DMS 273 (cell line): Measurements from ENCODE around the gene ABCA13.

ENCODE experiments used
- DNase-seq: peaks from one replicate; lab custom pipeline; 2025; ENCODE audit not compliant: unreplicated experiment; lab: John Stamatoyannopoulos, UW

Gene ABCA13

GRCh38 chr7:48295296-48295971 lies 124.2 kb downstream of the ABCA13 start:
- no peak for DNase-seq

GRCh38 chr7:48296966-48297365 lies 125.7 kb downstream of the ABCA13 start:
- DNase-seq: no peak

DNA sequence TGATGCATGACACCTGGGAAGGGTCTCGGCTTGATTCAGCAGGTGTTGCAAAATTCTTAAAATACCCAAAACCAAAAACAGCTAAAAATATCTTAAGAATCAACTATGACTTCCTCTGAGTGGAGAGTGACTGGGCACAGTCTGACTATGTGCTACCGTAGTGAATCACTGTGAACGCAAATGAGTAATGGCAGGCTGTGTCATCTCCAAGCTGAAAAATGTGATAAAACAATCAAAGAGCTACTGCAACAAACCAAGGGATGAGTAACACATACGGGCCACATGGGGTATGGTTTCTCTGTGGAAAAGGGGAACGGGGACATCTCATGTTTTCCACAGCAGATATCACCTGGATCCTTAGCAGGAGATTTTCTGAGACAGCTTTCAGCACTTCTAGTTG lies 127.5 kb downstream of the ABCA13 start:
- no peak for DNase-seq

- DNase-seq: peak; percentile 77
Observed at GRCh38 chr7:48299580-48300169, 128.4 kb downstream of the ABCA13 start.

DNA sequence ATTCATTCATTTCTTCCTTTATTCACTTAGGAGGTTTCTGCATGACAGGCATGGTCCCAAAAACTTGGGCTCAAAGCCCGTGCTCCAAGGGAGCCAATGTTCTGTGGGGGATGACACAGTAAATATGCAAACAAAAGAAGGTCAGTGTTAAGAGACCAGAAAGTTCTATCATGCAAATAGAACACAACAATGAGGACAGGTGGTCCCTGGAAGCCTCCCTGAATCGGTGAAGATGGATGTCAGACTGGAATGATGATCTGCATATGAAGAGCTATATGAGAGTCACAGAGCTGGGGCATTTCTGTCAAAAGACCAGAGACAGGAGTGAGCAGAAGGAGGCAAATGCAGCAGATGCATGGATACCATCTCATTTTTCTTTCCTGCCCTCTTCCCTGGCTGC lies 129.0 kb downstream of the ABCA13 start:
- DNase-seq: no peak

DNA sequence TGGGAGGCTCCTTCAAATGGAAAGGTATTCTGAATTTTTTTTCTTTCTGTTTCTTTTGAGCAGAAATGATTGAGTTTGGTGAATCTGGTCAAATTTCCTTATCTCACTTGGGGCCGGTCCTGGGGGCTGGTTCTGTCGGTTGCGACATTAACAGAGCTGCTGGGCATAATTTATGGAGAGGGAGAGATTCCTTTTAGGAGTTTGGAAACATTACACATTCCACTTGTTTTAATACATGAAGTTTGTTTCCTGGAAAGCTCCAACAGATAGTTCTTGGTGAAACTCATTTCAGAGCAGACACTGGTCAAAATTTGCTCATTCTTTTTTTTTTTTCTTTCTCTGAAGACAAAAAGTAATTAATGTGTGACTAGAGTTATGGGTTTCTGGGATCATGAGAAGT lies 129.9 kb downstream of the ABCA13 start:
- no peak for DNase-seq

DNA sequence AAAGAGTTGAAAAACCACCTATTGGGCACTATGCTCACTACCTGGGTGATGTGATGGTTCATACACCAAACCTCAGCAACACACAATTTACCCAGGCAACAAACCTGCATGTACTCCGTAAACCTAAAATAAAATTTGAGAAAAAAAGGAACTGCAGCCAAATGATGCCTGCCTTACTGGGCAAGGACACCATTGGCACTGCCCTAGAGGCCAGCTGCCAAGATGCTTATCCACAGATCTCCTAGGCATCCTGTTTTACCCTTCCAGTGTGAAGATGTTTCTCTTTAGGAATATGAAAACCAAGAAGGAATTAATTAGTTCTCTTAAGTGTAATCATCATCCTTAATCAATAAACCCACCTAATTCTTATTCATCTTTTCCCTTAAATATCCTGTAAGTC lies 133.4 kb downstream of the ABCA13 start:
- DNase-seq: no peak

- DNase-seq: no peak
Observed at GRCh38 chr7:48305661-48306060, 134.4 kb downstream of the ABCA13 start.

- no peak for DNase-seq
Observed at GRCh38 chr7:48307041-48307714, 135.9 kb downstream of the ABCA13 start.

DNA sequence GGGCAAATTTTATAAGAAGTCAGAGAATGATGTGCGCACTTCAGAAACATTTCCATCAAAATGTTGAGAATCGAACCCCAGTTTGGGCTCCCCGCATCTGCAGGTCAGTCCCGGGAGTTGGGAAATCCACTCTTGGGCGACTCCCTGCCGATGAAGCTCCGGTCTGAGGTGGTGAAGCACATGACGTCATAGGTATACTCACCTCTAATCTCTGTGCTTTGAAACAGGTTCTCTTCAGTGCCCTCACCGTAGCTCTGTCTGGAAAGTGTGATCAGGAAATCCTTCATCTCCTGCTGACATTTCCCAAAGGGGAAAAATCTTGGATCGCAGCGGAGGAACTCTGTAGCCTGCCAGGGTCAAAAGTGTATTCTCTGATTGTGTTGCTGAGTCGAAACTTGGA lies 138.5 kb downstream of the ABCA13 start:
- DNase-seq: no peak

GRCh38 chr7:48311464-48312100 lies 140.3 kb downstream of the ABCA13 start:
- DNase-seq: no peak

DNA sequence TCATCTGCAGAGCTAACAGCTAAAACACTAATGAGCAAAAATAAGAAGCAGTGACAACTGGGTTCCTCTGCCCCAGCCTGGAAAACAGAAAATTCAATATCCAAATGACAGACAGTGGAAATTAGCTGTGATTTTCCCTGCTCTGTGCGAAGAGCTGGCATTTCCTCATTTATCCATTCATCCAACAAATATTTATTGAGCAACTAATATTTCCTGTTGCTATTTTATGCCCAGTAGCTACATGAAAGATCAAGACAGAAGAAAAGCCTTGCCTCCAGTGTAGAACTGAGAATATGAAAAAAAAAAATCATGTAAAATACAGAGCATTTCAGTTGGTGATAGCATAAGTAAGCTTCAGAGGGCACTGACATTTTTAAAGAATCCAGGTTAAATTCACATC lies 140.9 kb downstream of the ABCA13 start:
- DNase-seq: no peak

GRCh38 chr7:48316768-48317167 lies 145.5 kb downstream of the ABCA13 start:
- no peak for DNase-seq

DNA sequence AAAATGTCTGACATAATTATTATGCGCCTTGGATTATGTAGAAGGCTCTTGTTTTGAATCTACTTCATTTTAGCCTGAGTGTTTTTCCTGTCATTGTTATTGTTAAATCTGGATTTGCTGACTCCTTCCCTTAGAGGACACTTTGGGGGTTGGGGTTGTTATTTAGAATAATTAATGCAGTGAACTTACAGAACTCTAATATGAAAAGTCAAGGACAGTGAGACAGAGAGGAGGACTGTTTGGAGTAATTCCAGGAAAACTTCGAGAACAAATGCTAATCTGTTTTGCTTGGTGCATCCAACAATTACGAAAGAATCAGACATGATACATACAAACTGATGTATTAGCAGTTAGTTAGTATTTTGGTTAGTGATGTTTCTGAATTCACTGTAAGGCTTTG lies 146.1 kb downstream of the ABCA13 start:
- no peak for DNase-seq

- no peak for DNase-seq
Observed at GRCh38 chr7:48321319-48322010, 150.2 kb downstream of the ABCA13 start.

- peak; percentile 22 for DNase-seq
Observed at GRCh38 chr7:48337012-48337621, 165.9 kb downstream of the ABCA13 start.

DNA sequence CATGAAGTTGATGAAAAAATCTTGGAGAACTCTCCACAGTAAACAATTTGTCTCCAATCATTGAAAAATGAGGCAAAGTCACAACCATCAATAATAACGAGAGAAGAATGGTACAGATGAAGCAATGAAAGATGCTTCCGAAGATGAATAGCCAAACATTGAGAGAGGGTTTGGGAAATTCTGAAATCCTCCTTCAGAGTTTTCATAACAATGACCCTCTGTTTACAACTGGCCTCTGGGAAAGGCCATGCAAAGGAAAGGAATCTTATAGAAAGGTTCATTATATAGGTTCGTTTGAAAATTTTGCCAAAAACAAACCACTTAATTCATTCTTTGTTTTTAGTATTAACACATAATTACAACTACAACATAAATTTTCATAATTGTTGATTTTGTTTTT lies 166.5 kb downstream of the ABCA13 start:
- DNase-seq: no peak

DNA sequence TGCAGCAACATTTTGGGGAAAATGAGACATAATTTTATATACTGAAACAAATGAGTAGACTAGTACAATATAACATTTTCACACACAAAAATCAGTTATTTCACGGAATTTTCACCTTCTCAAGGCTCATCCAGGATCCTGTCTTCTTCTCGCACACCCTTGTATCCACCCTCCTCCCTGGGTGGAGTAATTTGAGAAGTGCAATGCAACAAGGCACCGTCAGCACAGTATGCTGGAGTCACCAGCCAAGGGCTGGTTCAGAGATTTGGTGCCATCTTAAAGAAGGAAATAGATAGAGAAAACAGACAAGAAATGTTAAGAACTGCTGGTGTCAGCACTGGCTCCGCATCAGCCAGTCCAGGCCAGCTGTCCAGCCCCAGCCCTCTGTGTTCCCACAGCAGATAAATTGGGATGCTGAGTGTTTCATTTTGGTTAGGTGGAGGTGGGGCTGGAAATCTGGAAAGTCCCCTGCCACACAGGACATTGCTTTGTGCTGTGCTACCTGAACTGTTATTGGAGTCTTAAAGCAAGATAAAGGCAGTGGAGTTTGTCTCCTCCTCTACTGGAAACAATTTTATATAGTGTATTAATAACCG lies 176.1 kb downstream of the ABCA13 start:
- DNase-seq: no peak

DNA sequence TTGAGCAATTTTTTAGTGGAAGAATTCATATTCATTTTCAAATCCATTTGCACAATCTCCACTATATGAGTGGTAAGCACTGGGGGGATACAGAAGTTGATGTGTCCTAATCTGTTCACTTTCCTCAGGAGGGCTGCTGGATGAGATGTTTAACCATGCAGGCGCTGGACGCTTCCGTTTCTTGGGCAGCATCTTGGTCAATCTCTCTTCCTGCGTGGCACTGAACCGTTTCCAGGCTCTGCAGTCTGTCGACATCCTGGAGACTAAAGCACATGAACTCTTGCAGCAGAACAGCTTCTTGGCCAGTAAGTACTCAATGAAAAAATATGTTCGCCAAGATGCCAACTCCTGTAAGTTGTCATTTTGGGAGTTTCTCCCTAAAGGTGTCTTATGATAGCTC lies 179.3 kb downstream of the ABCA13 start:
- no peak for DNase-seq

- no peak for DNase-seq
Observed at GRCh38 chr7:48351900-48352299, 180.6 kb downstream of the ABCA13 start.

DNA sequence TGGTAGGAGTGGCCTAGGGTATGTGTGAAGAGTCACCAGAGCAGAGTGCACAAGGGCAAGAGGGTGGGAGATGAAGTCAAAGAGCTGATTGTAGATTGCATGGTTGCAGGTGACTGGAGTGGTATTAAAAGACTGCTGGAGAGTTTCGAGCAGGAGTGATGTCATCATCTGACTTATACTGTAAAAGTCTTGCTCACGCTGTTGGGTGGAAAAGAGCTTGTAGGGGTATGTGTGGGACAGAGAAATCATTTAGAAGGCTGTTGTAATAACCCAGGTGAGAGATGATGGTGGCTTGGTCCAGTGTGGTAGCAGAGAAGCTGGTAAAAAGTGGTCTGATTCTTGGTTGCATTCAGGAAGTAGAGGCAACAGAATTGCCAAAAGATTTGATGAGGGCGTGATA lies 184.1 kb downstream of the ABCA13 start:
- DNase-seq: no peak
